Adrenal gland (tissue), 5 donors: ENCODE measurements around the gene NBPF6.
"Not testable (repeated sequence)": the region's sequence is repeated elsewhere in the genome, so short reads cannot be mapped to it uniquely, and the experiment has no call there.

Experiments
- CTCF ChIP-seq, 6 experiments: fragments of 450-650 bp in 4 of 6; fragments of 200-600 bp in 2 of 6; sonication (generic) in 1 of 6; IDR thresholded peaks; 1 replicate in 5 of 6; 2 replicates in 1 of 6; pipeline versions ENCODE4 v1.5.1 to v1.8.0; 2016 to 2021; ENCODE audit warnings: antibody characterized with exemption in 6 of 6, mild to moderate bottlenecking in 2 of 6, moderate library complexity in 1 of 6
- POLR2A ChIP-seq, 2 donors: fragments of 450-650 bp; IDR thresholded peaks; one replicate each; pipeline ENCODE4 v1.6.1; 2017; ENCODE audit warnings: antibody characterized with exemption in 2 of 2, mild to moderate bottlenecking in 2 of 2, moderate library complexity in 1 of 2
- donor health status: DM: no; HTN: no; CAD: no.

DNA sequence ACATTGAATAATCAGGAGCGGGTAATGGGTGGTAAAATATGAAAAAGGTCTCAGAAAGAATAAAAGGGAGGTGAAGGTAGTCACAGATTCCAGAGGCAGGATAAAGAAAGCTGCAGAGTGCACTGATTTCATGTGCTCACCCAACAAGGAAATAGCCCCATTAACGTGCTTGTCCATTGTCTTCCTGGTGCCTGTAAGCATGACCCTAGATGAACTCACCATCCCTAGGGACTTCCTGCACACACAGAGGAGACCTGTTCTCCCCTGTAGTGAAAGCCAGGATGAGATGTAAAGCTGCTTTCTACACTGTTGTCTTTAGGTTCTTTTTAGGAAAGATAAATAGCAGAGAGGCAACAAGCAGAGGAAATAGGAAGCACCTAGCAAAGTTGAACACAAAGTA, 4.4 kb downstream of the NBPF6 start:
- TF ChIP-seq CTCF, POLR2A (IDR thresholded peaks at IDR 0.05): not testable (repeated sequence)
